ENCODE results near the gene LAMTOR1.

The LAMTOR1 gene

GRCh38 chr11:72116019-72116755 lies 13.1 kb upstream of the LAMTOR1 start:
- no peak for DNase-seq

- DNase-seq = no peak
Measured at GRCh38 chr11:72114570-72114969, 11.5 kb upstream of the LAMTOR1 start.

DNA sequence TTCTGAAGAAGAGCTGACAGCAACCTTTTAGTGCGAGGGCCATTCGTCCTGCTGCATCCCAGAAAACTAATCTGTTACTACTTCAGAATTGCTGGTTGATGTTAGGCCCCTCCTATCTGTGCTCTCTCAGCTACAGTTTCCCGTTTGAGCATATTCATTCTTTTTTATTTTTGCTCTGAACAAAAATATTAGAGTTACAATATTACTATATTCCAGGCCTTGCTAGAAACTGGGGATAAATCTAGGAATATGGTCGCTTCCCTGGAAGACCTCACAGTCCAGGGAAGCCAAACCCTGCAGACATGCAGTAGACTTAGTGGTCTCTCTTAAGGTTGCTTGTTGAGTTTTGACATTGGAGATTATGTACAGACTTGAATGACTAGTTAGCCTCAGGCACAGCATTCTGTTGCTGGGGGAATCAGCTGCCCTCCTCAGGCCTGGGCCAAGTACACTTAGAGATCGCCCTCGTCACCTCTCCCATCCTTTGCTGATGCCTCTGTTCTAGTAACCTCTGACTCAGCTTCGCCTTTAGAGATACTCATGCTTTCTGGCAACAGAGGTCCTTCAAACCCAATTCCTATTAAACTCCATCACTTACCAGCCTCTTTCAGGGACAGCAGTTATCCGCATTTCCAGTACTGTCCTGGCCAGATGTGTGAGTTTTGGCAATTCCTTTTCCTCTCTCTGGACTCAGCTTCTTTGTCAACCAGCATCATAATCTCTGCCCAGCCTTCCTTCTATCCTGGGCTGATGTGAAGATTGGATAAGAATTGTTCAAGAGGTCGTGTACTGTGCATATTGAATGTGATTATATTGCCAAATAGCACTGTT lies 10.1 kb upstream of the LAMTOR1 start:
- DNase-seq = no peak

- peak; percentile 98 for DNase-seq
Measured at GRCh38 chr11:72112143-72112977, 9.3 kb upstream of the LAMTOR1 start, which contains the start of gene ANAPC15. Gene ANAPC15 (minus strand): TSS chr11:72112695. CDS start chr11:72111276, 1,419 bp downstream.

- no peak for DNase-seq
Measured at GRCh38 chr11:72111300-72112142, 8.4 kb upstream of the LAMTOR1 start.

DNA sequence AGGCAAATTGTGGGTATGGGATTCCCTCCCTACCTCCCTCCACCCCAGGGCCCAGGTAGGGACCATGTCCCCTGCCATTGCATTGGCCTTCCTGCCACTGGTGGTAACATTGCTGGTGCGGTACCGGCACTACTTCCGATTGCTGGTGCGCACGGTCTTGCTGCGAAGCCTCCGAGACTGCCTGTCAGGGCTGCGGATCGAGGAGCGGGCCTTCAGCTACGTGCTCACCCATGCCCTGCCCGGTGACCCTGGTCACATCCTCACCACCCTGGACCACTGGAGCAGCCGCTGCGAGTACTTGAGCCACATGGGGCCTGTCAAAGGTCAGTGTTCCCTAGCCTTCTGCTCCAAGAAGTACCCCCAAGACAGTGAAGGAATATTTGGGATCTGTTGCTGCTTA lies 2.8 kb upstream of the LAMTOR1 start, which contains the start of gene TOMT:
TSS of gene TOMT (plus strand) at position 37 of the 400 bp plus-strand sequence. CDS start at position 65, 28 bp downstream.
- no peak for DNase-seq

GRCh38 chr11:72103754-72104167 lies 664 bp upstream of the LAMTOR1 start:
- no peak for DNase-seq

DNA sequence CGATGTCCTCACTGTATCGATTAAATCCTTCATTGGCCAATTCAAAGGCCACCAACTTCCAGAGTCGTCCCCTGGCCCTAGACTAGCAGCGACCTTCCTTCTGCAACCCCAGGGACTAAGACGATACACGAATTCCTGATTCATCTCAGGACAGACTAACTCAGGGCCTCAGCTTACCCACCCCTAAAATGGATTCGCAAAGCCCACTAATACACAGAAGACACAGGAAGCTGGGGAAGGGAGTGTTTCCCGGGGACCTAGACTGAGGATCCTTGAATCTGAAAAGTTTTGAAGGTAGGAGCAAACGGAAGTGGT lies 509 bp downstream of the LAMTOR1 start:
- DNase-seq = no peak

GRCh38 chr11:72102162-72102561 lies 935 bp downstream of the LAMTOR1 start:
- no peak for DNase-seq

- DNase-seq = no peak
Measured at GRCh38 chr11:72100462-72100861, 2.6 kb downstream of the LAMTOR1 start.

- DNase-seq = no peak
Measured at GRCh38 chr11:72100009-72100408, 3.1 kb downstream of the LAMTOR1 start.

DNA sequence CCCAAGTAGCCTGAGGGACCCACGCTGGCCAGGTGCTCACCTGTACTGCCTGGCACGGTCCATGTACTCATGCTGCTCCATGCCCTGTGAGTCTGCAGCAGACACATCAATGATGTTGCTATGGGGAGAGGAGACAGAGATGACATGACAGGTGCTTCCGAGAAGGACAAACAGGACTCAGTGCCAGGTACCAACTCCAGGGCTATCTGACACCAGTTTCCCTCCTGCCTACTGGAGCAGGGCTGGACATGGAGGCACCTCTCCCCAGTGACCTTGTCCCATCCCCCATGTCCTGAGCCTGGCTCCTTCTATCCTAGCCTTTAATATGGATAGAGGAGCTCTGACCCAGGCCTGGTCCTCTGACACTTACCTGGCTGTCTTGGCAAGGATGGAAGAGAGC lies 4.4 kb downstream of the LAMTOR1 start:
- DNase-seq = no peak

GRCh38 chr11:72091292-72091691 lies 11.8 kb downstream of the LAMTOR1 start:
- peak; percentile 46 for DNase-seq

GRCh38 chr11:72088076-72088808 lies 14.9 kb downstream of the LAMTOR1 start:
- no peak for DNase-seq

- DNase-seq = no peak
Measured at GRCh38 chr11:72085621-72086351, 17.3 kb downstream of the LAMTOR1 start.

DNA sequence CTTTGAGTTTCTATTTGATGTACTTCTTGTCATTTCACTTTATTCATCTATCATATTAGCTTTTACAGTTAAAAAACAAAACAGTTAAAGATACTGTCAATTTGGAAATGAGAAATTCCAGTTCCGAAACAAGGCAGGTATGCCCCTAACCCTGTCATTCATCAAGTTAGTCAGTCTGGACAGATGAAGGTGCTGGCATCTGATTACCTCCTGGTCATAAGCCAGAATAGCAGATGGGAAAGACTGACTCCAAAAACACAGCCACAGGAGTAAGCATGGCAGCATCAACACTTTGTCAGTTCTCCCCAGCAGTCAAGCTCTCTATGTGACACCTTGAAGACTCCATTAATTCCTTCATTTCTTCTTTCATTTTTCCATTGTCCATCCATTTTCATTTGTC lies 18.1 kb downstream of the LAMTOR1 start:
- DNase-seq = no peak

DNA sequence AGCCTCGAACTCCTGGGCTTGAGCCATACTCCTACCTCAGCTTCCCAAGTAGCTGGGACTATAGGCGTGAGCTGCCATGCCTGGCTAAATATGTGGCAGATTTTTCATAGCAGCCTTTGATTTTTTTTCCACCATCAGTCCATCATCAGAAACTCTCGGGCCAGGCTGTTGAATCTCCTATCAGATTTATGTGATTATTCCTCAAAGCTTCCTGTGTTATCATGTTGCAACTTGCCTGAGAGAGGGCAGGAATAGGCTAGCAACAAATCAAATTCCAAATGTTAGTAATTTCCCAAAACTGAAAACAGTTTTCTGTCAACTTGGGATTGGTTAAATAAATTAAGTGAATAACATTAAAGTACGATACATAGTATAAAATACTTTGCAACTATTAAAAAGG lies 19.0 kb downstream of the LAMTOR1 start:
- no peak for DNase-seq

- no peak for DNase-seq
Measured at GRCh38 chr11:72083414-72083813, 19.7 kb downstream of the LAMTOR1 start.

- no peak for DNase-seq
Measured at GRCh38 chr11:72081821-72082453, 21.2 kb downstream of the LAMTOR1 start.

GRCh38 chr11:72081184-72081644 lies 21.9 kb downstream of the LAMTOR1 start:
- no peak for DNase-seq

Data from activated effector memory CD4-positive, alpha-beta T cell treated with Interleukin-2 at 50 U/mL for 16 hours (primary cell).